Astrocyte of the cerebellum (primary cell): Measurements from ENCODE around the gene C19orf12.
A peak's percentile ranks its signal among the peaks of the same experiment; 100 is the strongest.
"Not testable (repeated sequence)": the region's sequence is repeated elsewhere in the genome, so short reads cannot be mapped to it uniquely, and the experiment has no call there.

Experiments used
- DNase-seq: peaks from one replicate; pipeline ENCODE4 v3.0.0-alpha.2; 2011; ENCODE audit warnings: low read depth
- H3K4me3 ChIP-seq: 2 replicates; pipeline ENCODE4 v1.5.1; 2011; ENCODE audit warnings: mild to moderate bottlenecking, low read depth, low read length, moderate library complexity
- CTCF ChIP-seq: IDR thresholded peaks from 2 replicates; pipeline ENCODE4 v1.5.1; 2012; ENCODE audit warnings: low read length, low read depth, moderate library complexity, mild to moderate bottlenecking; ENCODE audit errors: missing control alignments
- in situ Hi-C: cut with HindIII; loops from 2 replicates; pipeline ENCODE4 v1.10.0; 2017; ENCODE audit warnings: low sequenced_read_pairs

C19orf12 gene

DNA sequence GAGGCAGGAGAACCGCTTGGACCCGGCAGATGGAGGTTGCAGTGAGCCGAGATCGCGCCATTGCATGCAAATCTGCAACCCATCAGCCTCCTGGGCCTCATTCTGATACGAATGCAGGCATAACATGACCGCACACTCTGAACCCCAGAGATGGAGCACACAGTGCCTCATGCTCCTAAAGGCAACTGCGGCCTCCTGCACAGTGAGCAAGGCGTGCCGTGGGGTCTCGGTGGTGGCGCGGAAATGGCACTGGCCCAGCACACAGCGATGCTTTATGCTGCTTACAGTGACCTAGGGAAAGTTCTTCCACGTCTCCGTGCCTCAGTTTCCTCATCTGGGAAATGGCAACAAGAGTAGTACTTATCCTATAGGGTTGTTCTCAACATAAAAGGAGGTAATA lies 2.0 kb upstream of the C19orf12 start:
- H3K4me3 ChIP-seq: no peak overlapping the region
- TF ChIP-seq CTCF: no peak

GRCh38 chr19:29715701-29716581 lies 880 bp upstream of the C19orf12 start:
- no peak for DNase-seq
- TF ChIP-seq CTCF: no peak
- in situ Hi-C loops: loop anchor here (5.0 kb wide), 1 partner anchor 109 kb away; the partner anchor contains the start of gene POP4
- peak overlapping the region; percentile 85 for H3K4me3 ChIP-seq

More for the DNA sequence above, 2.0 kb upstream of the C19orf12 start:
- no peak for DNase-seq
- in situ Hi-C loops: loop anchor here (5.0 kb wide), 1 partner anchor 110 kb away; the partner anchor contains the start of gene POP4

DNA sequence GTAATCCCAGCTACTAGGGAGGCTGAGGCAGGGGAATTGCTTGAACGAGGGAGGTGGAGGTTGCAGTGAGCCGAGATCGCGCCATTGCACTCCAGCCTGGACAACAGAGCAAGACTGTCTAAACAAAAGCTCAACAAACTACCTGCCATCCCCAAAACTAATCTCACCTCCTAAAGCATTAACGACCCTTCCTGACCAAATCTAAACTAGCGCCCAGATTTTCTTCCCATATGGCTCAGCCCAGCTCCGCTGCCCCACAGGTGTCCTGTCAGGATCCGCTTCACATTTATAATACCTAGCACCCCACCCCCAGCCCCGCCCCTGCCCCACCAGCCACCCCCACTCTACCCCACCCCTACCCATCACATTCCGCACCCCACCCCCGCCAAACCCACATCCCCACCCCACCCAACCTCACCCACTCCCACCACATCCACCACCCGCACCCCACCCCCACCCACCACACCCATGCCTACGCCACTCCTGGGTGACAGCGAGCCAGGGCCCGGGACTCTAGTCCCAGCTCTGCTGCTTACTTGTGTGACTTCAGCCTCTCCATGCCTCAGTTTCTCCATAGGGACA lies 599 bp downstream of the C19orf12 start:
- peak overlapping the region; percentile 85 for H3K4me3 ChIP-seq
- in situ Hi-C loops: no loop called here
- TF ChIP-seq CTCF: no peak
- no peak for DNase-seq

- in situ Hi-C loops: no loop called here
- H3K4me3 ChIP-seq: no peak overlapping the region
- no peak for DNase-seq
- no peak for TF ChIP-seq CTCF
These were observed 2.1 kb downstream of the C19orf12 start for GRCh38 chr19:29712744-29713516.

DNA sequence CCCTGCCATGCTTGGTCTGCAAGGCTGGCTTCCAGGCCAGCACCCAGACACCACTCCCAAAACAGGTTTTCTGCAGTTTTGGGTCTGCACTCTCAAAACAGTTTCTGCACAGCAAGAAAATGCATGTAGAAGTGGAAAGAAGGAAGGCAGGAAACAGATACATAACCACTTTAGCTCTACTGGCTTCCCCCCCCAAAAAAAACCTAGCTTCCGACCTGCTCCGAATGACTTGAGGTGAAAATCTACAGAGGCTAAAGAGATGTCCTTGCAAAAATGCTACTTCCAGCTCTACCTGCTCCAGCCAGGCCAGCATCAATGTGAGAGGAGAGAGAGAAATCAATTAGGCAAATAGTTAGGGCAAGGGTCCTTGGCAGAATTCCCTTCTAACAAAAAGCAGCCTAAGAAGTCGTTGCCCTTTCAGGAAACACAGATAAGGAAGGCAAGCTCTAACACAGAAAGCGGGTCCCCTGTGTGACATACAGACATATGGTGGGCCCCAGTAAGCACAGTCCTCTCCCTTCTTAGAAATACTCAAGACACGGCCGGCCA lies 3.4 kb downstream of the C19orf12 start:
- no peak for TF ChIP-seq CTCF
- no peak for DNase-seq
- no peak overlapping the region for H3K4me3 ChIP-seq
- in situ Hi-C loops: no loop called here

GRCh38 chr19:29709440-29709798 lies 5.6 kb downstream of the C19orf12 start:
- H3K4me3 ChIP-seq, DNase-seq, in situ Hi-C loops: not testable (repeated sequence)
